ENCODE results near the gene ADGRL2. TPM values are rescaled to one million over a fixed set of nuclear protein-coding genes. Genes with fewer than 3 reads are reported as not detected.

The ADGRL2 gene
- total and polyA plus RNA-seq, 9 donors: 55.0 to 83.5 (median 66.1) TPM

GRCh38 chr1:81876901-81877733, 76.4 kb downstream of the ADGRL2 start:
- H3K9me3 ChIP-seq: no peaks in the 10 kb centered on the region
- 18 to 32% (median 19%) methylated on average over 2 of the region's 2 CpGs for WGBS, 3 donors
- H3K4me3 ChIP-seq: no peak overlapping the region
- no peak for DNase-seq
- intact Hi-C loops (cut with DNase I): no loop called here
- H3K27me3 ChIP-seq: no peaks in the 10 kb centered on the region
- peaks cover 8% of the 10 kb centered on the region for H3K4me1 ChIP-seq (ENCODE audit: insufficient read depth)
- no peak overlapping the region for H3K27ac ChIP-seq
- TF ChIP-seq POLR2A (IDR thresholded peaks at IDR 0.05): no peak
- no peak for TF ChIP-seq CTCF (IDR thresholded peaks at IDR 0.05)
- no peak for TF ChIP-seq EP300 (IDR thresholded peaks at IDR 0.05)
- H3K36me3 ChIP-seq: no peaks in the 10 kb centered on the region

- no peak for TF ChIP-seq EP300 (IDR thresholded peaks at IDR 0.05)
- no peak for TF ChIP-seq CTCF (IDR thresholded peaks at IDR 0.05)
- TF ChIP-seq POLR2A (IDR thresholded peaks at IDR 0.05): no peak
- Histone ChIP-seq H3K36me3 (no peaks in the 10 kb centered on the region), H3K27ac (no peak overlapping the region), H3K9me3 (no peaks in the 10 kb centered on the region), H3K27me3 (no peaks in the 10 kb centered on the region), H3K4me1 (ENCODE audit: insufficient read depth) (peaks cover 8% of the 10 kb centered on the region), H3K4me3 (no peak overlapping the region)
- no peak for DNase-seq
- intact Hi-C loops (cut with DNase I): no loop called here
- 23 to 29% (median 24%) methylated on average over 1 of the region's 1 CpG for WGBS, 3 donors
Observed at GRCh38 chr1:81877940-81878339, 77.2 kb downstream of the ADGRL2 start.

GRCh38 chr1:81878538-81878937, 77.8 kb downstream of the ADGRL2 start:
- Histone ChIP-seq H3K4me3 (no peak overlapping the region), H3K27me3 (no peaks in the 10 kb centered on the region), H3K4me1 (ENCODE audit: insufficient read depth) (peaks cover 8% of the 10 kb centered on the region), H3K36me3 (no peaks in the 10 kb centered on the region), H3K9me3 (no peaks in the 10 kb centered on the region), H3K27ac (no peak overlapping the region)
- intact Hi-C loops (cut with DNase I): no loop called here
- DNase-seq: no peak
- 35 to 61% (median 51%) methylated on average over 1 of the region's 1 CpG for WGBS, 3 donors
- TF ChIP-seq CTCF (IDR thresholded peaks at IDR 0.05): no peak
- TF ChIP-seq POLR2A (IDR thresholded peaks at IDR 0.05): no peak
- no peak for TF ChIP-seq EP300 (IDR thresholded peaks at IDR 0.05)

- H3K4me1 ChIP-seq (ENCODE audit: insufficient read depth): peaks cover 1% of the 10 kb centered on the region
- H3K27me3 ChIP-seq: no peaks in the 10 kb centered on the region
- no peaks in the 10 kb centered on the region for H3K9me3 ChIP-seq
- intact Hi-C loops (cut with DNase I): no loop called here
- H3K27ac ChIP-seq: no peak overlapping the region
- TF ChIP-seq CTCF (IDR thresholded peaks at IDR 0.05) (no peak), EP300 (IDR thresholded peaks at IDR 0.05) (no peak), POLR2A (IDR thresholded peaks at IDR 0.05) (no peak)
- no peaks in the 10 kb centered on the region for H3K36me3 ChIP-seq
- WGBS, 3 donors: 95 to 100% (median 97%) methylated on average over 1 of the region's 1 CpG
- no peak for DNase-seq
- H3K4me3 ChIP-seq: no peak overlapping the region
Observed at GRCh38 chr1:81880781-81881180, 80.0 kb downstream of the ADGRL2 start.

All from ovary (tissue), 9 donors.